HepG2 (cell line): Measurements from ENCODE around the gene SPIRE1. TPM values are rescaled to one million over a fixed set of nuclear protein-coding genes. Genes with fewer than 3 reads are reported as not detected.

ENCODE experiments used
- NFE2L1 ChIP-seq: sonication (generic); formaldehyde crosslinking; IDR thresholded peaks from 2 replicates; pipeline ENCODE4 v1.4.0; 2020; ENCODE audit warnings: missing genetic modification reagents, mild to moderate bottlenecking, borderline replicate concordance
- PRDM10 ChIP-seq: sonication (generic); formaldehyde crosslinking; IDR thresholded peaks from 2 replicates; pipeline ENCODE4 v1.4.0; 2020; ENCODE audit warnings: low read depth, missing genetic modification reagents
- RBM22 ChIP-seq: fragments of 200-400 bp; formaldehyde crosslinking; optimal IDR thresholded peaks from 2 replicates; pipeline ENCODE3; 2017; ENCODE audit warnings: mild to moderate bottlenecking, low read length, moderate library complexity
- TCF12 ChIP-seq, 2 experiments: fragments of 450-650 bp in 1 of 2; sonication (generic) in 1 of 2; formaldehyde crosslinking in 1 of 2; IDR thresholded peaks; 2 replicates each; pipeline versions ENCODE4 v1.6.1 to v1.8.0; 2017 to 2022; ENCODE audit warnings: antibody characterized with exemption in 1 of 2, mild to moderate bottlenecking in 1 of 2, missing genetic modification reagents in 1 of 2, moderate library complexity in 1 of 2
- ZBED4 ChIP-seq: sonication (generic); formaldehyde crosslinking; IDR thresholded peaks from 2 replicates; pipeline ENCODE4 v1.4.0; 2020; ENCODE audit warnings: missing genetic modification reagents, borderline replicate concordance
- ZNF24 ChIP-seq: fragments of 450-650 bp; IDR thresholded peaks from 2 replicates; pipeline ENCODE4 v1.6.1; 2017; ENCODE audit warnings: antibody characterized with exemption, mild to moderate bottlenecking
- ZNF292 ChIP-seq: sonication (generic); formaldehyde crosslinking; IDR thresholded peaks from 2 replicates; pipeline ENCODE4 v1.8.1; 2022; ENCODE audit warnings: mild to moderate bottlenecking, low read depth, missing genetic modification reagents, borderline replicate concordance
- ZNF430 ChIP-seq: sonication (generic); formaldehyde crosslinking; IDR thresholded peaks from 2 replicates; pipeline ENCODE4 v1.9.0; 2021; ENCODE audit warnings: mild to moderate bottlenecking, missing genetic modification reagents
- ZNF44 ChIP-seq: sonication (generic); formaldehyde crosslinking; IDR thresholded peaks from 2 replicates; pipeline ENCODE4 v1.5.1; 2020; ENCODE audit warnings: mild to moderate bottlenecking, missing genetic modification reagents
- ZNF883 ChIP-seq: sonication (generic); formaldehyde crosslinking; IDR thresholded peaks from 2 replicates; pipeline ENCODE4 v1.5.1; 2020; ENCODE audit warnings: mild to moderate bottlenecking, missing genetic modification reagents; ENCODE audit errors: not compliant biosample characterization
- ZSCAN9 ChIP-seq: IDR thresholded peaks from 2 replicates; pipeline ENCODE4 v1.6.1; 2016; ENCODE audit warnings: borderline replicate concordance
- polyA plus RNA-seq, 8 experiments: library from polyadenylated mRNA; depleted of rRNA in 3 of 8; stranded (reverse) in 7 of 8; unstranded in 1 of 8; fragments of >200 nt; fragmentation: Illumina TruSeq in 4 of 8; extraction: Trizol in 4 of 8; gene quantifications; 2 replicates each; pipeline versions ENCODE4 v1.2.1 to v1.2.3, GENCODE V29; 2011 to 2016; ENCODE audit warnings: low read depth in 4 of 8, missing spikeins in 1 of 8, mixed read lengths in 1 of 8; ENCODE audit not compliant: insufficient read depth in 1 of 8
- total RNA-seq, 5 experiments: library from RNA; depleted of rRNA; stranded (reverse); fragments of >200 nt; fragmentation: Illumina TruSeq; extraction: Trizol; gene quantifications; 2 replicates each; pipeline ENCODE4 v1.2.3, GENCODE V29; 2016; ENCODE audit warnings: low read depth in 1 of 5
- TF ChIP-seq, protein P1 (sequence below): sonication (generic); formaldehyde crosslinking; conservative IDR thresholded peaks from 2 replicates; pipeline ENCODE4 v1.4.0; 2020; ENCODE audit warnings: mild to moderate bottlenecking, missing genetic modification reagents, moderate library complexity
- TF ChIP-seq, protein P2 (sequence below): sonication (generic); formaldehyde crosslinking; IDR thresholded peaks from 2 replicates; pipeline ENCODE4 v1.5.0; 2020; ENCODE audit warnings: missing genetic modification reagents

The SPIRE1 gene
- total and polyA plus RNA-seq, 2 of the 13 experiments (the other 11 are each of a cell fraction or from before 2014, with no cell fraction given) = 9.9 to 21.3 TPM

DNA sequence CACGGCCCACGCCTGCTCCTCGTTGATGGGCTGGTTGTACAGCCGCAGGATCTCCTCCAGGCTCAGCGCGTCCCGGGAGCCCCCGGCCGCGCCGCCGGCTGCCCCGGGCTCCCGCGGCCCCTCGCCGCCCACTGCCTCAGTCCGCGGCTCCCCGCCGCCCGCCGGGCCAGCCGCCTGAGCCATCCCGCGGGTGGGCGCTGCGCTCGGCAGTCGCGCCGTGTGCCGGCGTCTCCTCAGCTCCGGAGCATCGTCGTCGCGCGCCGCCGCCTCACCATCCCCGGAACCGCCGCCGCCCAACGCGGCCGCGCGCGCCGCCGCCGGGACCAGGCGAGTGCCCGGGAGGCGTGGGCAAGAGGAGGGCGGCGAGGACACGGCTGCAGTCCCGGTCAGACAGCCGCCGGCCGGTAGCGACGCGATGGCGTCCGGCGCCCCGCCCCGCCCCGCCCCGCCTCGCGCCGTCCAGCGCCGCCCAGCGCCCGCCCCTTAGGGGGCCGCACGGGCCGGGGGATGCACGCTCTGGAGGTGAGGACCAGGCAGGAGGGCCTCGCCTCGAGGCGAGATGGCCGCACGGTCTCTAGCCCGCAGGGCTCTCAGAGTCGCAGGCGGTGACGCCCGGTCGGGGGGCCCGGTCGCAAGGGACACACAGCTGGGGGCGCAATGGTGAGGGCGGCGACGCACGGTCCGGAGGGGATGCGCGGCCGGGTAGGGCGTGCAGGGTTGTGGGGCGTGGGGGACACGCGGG is at the start of gene SPIRE1 (continued):
- TF ChIP-seq TCF12 (IDR thresholded peaks at IDR 0.05) (no peak), TCF12 (CRISPR knock-in tag; IDR thresholded peaks at IDR 0.05) (no peak), ZNF292 (no peak), ZNF883 (CRISPR knock-in tag) (no peak), NFE2L1 (CRISPR knock-in tag) (no peak), ZBED4 (CRISPR knock-in tag) (no peak), ZSCAN9 (no peak), ZNF430 (CRISPR knock-in tag) (no peak), RBM22 (no peak), ZNF24 (no peak), PRDM10 (CRISPR knock-in tag) (no peak), ZNF44 (CRISPR knock-in tag) (no peak)
- TF ChIP-seq, protein P1, sequence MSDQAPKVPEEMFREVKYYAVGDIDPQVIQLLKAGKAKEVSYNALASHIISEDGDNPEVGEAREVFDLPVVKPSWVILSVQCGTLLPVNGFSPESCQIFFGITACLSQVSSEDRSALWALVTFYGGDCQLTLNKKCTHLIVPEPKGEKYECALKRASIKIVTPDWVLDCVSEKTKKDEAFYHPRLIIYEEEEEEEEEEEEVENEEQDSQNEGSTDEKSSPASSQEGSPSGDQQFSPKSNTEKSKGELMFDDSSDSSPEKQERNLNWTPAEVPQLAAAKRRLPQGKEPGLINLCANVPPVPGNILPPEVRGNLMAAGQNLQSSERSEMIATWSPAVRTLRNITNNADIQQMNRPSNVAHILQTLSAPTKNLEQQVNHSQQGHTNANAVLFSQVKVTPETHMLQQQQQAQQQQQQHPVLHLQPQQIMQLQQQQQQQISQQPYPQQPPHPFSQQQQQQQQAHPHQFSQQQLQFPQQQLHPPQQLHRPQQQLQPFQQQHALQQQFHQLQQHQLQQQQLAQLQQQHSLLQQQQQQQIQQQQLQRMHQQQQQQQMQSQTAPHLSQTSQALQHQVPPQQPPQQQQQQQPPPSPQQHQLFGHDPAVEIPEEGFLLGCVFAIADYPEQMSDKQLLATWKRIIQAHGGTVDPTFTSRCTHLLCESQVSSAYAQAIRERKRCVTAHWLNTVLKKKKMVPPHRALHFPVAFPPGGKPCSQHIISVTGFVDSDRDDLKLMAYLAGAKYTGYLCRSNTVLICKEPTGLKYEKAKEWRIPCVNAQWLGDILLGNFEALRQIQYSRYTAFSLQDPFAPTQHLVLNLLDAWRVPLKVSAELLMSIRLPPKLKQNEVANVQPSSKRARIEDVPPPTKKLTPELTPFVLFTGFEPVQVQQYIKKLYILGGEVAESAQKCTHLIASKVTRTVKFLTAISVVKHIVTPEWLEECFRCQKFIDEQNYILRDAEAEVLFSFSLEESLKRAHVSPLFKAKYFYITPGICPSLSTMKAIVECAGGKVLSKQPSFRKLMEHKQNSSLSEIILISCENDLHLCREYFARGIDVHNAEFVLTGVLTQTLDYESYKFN = no peak
- TF ChIP-seq, protein P2, sequence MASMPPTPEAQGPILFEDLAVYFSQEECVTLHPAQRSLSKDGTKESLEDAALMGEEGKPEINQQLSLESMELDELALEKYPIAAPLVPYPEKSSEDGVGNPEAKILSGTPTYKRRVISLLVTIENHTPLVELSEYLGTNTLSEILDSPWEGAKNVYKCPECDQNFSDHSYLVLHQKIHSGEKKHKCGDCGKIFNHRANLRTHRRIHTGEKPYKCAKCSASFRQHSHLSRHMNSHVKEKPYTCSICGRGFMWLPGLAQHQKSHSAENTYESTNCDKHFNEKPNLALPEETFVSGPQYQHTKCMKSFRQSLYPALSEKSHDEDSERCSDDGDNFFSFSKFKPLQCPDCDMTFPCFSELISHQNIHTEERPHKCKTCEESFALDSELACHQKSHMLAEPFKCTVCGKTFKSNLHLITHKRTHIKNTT (CRISPR knock-in tag) = no peak
